GM21360 (cell line): ENCODE measurements around the gene ATP2B2.
"Not testable (repeated sequence)": the region's sequence is repeated elsewhere in the genome, so short reads cannot be mapped to it uniquely, and the experiment has no call there.

Source experiments
- ATAC-seq: cut with Tn5 transposase; IDR thresholded peaks from one replicate; pipeline ENCODE4 v1.9.1; 2021; ENCODE audit warnings: mild to moderate bottlenecking, moderate library complexity; ENCODE audit not compliant: unreplicated experiment

The ATP2B2 gene

DNA sequence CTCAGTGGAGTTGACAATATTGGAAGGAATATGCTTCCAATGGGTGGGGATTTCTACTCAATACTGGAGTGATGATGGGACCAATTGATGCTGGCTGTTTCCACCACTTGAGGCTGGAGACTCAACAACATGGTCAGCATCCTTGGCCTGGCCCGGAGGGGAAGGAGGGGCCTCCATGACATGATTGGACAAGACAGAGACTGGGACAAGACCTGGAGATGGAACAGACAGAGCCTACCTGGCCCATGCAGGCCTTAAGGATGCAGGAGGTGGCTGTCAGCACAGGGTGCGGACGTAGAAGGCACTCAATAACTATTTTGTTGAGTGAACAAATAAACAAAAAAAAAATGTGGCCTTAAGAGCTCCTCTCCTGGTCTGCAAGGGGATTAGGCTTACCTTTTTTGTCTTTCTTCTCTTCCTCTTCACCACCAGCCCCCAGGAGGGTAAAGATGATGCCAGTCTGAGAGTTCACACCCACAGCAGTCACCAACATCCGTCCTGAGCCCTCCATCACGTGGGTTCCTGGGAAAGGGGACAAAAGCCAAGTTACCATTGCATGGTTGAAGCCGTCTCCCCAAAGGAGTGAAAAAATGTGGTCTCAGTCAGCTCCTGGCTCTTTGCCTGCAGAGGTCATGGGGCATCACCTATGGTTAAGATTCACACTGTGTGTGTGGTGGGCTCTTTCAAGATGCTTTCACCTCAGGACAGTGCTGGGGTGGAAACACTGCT lies 117.3 kb downstream of the ATP2B2 start:
- no peak for ATAC-seq

DNA sequence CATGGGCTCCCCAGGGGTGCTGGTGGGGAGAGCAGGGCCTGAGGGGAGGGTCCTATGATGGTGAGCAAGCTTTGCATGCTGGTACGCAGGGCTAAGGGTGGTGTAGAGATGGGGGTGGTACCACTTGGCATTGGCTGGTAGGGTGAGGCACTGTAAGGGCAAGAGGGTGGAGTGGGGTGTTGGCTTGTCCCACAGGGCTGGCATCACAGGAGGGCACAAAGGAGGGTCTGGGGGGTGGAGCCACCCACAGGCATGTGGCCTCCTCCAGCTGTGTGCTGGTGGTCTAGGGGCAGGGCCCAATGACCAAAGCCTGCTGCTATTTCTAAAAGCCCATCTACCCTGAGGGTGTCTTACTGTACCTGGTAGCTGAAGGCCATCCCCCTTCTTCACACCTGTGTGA lies 119.3 kb downstream of the ATP2B2 start:
- no peak for ATAC-seq

DNA sequence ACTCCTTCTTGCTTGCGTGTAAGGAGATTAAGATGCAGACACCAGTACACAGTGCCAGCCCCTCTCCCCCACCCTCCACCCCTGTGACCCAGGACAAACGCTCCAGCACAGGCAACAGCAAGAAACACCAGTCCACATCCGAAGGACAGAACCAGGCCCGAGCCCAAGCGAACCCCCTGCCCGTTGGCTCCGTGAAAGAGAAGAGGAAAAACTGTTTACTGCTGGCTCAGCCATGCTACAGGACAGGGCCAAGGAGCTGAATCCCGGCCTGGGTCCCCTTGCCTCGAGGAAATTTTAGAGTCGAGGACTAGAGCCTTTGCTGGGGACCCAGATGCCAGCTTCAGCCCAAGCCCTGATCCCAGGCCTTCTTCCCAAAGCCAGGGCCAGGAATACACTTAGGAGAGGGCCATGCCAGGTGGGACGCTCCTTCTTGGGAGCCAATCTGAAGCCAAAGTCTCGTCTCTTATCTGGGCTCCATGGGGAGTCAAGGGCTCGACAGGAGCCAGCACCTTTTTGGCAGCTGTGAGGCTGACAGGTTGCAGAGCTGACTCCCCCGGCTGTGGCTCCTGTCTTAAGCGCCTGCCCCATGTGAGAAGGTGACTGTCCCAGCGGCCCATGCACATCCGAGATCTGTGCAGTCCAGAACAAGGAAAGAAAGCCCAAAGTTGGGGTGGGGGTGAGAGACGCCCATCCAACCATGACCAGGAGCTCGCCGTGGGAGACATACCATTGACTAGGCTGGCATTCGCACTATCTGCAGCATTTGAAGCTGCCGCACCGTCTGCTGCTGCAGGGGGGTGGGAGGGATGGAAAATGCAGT lies 120.6 kb downstream of the ATP2B2 start:
- no peak for ATAC-seq

DNA sequence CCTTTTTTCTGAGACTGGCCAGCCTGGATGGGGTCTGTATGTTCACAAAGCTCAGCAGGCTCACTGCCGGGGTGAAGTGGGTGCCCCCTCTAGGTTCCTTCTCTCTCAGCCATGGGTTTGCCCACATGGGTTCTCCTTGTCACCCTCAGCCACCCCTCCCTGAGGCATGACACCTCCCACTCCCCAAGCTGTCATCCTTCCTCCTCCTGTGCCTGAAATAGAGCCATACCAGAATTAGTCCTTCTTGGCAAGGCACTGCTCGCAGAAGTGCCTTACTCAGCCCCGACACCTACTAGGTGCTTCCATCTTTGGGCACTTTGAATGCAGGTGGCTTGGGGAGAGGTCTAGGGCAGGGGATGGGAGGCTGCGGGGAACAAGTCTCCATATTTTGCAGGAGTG lies 121.5 kb downstream of the ATP2B2 start:
- ATAC-seq: no peak

DNA sequence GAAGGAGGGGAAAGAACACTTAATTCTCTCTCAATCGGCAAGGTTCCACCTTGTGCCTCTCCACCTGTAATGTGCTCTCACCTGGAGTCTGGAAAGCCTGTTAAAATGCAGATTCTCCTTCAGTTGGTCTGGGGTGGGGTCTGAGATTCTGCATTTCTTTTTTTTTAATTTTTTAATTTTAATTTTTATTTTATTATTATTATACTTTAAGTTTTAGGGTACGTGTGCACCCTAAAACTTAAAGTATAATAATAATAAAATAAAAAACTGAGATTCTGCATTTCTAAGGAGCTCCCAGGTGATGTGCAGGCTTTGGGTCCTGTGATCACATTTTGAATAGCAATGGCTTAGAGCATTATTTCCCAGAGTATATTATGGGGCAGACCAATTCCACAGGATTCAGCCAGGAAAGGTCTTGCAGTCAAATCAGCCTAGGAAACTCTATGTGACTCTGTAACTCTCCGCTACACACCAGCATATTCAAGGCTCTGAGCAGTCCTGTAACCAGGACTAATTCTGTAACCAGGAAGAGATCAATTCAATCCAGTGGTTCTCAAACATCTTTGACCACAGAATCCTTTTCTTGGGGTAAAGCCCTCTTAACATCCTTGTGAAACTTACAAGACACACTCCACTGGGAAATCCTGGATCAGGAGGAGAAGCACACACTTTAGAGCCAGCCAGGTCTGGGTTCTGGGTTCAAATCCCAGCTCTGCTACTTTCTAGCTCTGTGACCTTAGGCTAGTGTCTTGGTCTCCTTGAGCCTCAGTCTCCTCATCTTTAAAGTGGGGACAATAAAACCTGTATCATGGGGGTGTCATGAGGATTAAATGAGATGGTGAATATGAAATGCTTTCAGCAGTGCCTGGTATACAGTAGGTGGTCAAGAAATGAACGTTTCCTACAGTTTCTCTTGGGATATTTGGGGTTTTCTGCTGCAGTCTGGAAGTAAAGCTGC lies 122.2 kb downstream of the ATP2B2 start:
- ATAC-seq: no peak

DNA sequence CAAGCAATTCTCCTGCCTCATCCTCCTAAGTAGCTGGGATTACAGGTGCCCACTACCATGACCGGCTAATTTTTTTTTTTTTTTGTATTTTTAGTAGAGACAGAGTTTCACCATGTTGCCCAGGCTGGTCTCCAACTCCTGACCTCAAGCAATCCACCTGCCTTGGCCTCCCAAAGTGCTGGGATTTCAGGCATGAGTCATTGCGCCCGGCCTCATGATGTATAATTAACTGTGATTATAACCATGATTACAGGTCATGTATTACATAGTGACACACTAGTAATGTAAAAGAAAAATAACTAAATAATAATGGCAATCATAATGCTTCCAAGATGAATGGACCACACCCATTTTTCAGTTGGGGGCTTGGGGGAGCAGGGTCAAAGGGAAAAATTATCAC lies 122.9 kb downstream of the ATP2B2 start:
- ATAC-seq: not testable (repeated sequence)

DNA sequence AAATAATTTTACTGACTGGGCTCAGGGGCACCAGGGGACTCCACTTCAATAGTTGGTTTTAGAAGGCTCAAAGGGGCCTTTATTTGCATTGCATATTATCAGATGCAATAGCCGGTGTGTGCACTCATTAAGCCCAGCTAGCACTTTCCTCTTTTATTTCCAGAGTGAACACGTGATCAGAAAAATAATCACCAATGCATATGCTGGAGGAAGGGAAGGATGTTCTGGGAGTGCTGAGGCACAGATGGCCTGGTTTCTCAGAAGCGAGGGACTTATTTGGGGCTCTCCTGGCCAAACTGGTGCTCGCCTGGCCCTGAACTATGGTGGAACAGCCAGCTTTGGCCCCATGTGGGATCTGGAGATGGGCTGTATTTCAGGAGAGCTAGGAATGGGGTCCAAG lies 124.0 kb downstream of the ATP2B2 start:
- ATAC-seq: no peak

DNA sequence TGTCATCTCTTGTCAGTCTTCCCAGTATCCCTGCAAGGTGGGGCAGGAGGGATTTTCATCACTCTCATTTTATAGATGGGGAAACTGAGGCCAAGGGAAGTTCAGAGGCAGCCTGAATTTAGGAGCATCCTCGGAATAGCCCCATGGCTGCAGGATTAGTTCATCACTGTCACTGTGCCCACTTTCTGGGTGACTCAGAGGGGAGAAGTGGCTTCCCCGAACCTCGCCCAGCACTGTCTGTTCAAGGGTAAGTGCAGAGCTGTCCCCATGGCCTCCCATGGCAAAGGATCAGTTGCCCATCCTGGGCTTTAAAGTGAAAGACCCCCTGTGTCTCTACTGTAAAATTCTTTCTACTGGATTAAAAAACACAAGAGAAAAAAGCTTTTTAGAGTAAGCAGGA lies 124.5 kb downstream of the ATP2B2 start:
- no peak for ATAC-seq

DNA sequence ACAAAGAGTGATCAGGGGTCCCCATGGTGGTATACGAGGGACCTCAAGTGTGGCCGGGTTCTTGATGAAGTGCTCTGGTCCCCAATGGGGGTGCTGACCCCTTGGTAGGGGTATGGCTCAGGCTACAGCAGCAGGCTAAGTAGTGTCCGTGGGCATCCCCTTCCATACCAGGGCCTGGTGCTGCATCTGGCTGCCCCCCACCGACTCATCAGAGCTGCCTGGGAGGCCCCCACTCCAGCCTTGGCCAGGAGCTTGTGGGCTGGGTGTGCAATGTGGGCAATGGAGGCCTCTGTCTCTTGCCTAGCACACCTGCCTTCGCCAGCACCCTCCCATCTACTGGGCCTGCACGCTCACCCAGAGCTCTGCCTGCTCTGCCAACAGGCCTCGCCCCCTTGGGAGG lies 125.4 kb downstream of the ATP2B2 start:
- no peak for ATAC-seq

DNA sequence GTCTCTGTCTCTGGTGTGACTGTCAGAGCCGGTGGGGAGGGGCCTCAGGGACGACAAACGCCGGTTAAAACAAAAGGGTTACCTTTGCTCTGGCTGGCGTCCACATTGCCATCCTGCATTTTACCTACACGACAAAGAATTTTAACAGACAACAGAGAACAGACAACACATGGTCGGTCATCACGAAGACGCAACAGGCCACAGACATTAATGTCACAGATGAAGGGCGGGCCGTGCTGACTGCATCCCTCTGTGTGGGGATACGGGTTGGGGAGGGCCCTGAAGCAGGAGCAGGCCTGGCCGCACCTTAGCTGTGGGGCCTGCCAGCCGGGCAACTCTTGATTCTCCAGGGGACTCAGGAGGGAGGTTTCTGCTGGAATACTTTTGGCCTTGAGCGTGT lies 126.2 kb downstream of the ATP2B2 start:
- no peak for ATAC-seq

DNA sequence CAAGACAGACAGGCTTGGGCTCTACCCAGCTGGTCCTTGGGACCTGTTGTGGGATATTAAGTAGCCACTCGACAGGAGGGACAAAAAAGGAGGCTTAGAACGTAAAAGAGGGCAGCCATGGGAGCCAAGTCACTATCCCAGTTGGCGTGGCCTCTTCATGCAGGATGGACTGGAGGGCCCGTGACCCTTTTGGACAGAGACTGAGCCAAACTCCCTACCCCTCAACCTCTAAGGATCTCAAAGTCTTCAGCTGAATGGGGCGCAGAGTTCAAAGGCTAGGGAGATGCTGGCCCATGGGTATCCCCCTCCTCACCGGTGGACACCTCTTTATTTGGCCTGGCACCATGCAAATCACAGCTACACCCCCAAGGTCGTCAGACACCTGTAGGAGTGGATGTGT lies 126.6 kb downstream of the ATP2B2 start:
- no peak for ATAC-seq

DNA sequence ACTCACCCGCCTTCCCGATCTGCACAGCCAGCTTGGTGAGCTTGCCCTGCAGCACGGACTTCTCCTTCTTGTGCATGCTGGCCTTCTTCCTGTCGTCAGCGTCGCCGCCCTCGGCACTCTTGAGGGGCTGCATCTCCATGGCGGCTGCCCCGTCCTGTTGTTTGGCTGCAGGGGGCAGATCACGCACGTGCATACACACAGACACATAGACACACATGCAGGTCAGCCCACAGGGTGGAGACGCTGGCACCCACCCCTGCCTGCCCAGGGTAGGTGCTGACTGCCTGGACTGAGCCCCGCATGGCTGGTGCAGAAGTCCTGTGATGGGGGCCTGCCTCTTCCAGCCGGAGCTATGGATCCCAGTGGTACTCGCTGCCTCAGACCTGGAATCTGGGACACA lies 127.1 kb downstream of the ATP2B2 start:
- ATAC-seq: no peak

DNA sequence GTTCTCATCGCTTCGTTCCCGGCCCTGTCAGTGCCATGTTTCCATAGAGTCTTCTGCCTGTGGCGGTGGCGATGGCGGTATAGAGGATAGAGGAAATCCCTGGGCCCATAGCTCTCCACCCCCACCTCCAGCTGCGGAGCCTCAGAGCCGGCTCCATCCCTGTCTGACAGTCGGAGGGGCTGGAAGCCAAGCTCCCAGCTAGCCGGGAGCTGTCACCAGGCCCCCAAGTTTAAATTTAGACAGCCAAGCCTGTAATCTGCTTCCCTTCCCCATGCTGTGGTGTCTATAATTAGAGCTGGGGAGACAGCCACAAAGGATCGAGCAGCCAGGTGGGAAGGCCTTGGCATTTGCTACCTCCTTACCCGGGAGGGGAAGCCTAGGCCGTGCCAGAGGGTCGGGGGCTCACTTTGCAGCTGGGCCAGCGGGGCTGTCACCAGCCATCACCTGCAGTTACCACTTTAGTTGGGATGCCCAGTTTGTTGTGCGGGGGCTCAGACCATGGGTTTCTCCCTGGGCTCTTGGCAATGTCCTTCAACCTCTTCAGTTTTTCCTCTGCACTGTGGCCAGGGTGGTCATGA lies 128.1 kb downstream of the ATP2B2 start:
- no peak for ATAC-seq

DNA sequence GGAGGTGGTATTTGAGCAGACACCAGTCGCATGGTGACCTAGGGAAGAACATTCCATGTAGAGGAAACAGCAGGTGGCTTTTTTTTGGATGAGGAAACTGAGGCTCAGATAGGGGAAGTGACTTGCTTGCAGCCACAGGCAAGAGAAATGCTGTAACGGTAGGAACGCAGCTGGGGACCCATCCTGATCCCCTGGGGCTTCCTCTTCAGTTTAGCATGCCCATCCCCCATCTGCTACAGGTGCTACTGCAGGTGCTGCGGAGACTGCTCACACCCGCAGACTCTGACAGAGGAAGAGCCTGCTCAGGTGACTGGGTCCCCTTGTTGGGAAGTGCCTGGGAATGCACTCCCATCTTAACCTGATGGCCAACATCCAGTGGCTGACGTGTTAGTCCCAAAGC lies 129.0 kb downstream of the ATP2B2 start:
- ATAC-seq: no peak

DNA sequence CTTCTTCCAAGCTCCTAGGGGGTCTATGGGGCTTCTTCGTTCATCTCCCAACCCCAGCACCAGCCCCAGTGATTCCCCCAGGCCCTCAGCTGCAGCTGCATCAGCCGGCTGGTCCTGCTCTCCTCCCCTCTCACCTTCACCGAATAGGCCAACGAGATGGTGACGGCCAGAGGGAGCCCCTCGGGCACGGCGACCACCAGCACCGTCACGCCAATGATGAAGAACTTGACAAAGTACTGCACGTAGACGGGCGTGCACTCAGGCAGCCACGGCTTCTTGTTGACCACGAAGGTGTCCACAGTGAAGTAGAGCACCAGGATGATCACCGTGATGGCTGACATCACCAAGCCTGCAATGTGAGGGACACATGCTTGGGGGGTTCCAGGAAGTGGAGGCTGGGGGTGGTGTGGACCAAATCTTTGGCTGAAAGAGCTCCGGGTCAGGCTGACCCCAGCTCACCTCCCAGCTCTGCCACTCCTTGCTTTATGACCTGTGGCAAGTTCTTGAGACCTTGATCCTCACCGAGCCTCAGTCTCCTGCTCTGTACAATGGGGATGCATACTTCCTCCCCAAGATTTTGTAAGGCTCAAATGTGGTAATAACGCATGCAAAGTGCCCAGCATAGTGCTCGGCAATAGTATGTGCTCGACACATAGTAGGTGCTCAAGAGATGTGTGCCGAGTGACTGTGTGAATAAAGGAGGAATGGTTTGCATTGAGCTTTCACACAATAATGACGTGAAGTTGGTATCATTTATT lies 129.9 kb downstream of the ATP2B2 start:
- no peak for ATAC-seq

DNA sequence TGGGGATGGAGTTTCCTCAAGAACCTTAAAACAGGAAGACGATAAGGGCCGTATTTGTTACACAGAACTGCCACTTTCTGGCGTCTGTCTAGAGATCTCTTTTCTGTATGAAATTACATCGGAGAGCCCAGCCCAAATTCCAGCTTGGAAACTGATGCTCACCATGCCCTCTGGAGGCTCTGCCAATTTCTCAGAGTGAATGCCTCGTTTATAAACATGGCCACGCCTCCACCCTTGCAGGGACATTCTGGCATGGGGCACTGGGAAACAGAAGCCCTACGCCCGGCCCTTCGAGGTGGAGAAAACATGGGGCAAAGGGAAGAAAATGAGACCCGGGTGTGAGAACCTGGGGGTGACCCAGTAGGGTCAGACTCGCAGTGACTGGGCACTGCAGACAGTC lies 131.1 kb downstream of the ATP2B2 start:
- no peak for ATAC-seq

DNA sequence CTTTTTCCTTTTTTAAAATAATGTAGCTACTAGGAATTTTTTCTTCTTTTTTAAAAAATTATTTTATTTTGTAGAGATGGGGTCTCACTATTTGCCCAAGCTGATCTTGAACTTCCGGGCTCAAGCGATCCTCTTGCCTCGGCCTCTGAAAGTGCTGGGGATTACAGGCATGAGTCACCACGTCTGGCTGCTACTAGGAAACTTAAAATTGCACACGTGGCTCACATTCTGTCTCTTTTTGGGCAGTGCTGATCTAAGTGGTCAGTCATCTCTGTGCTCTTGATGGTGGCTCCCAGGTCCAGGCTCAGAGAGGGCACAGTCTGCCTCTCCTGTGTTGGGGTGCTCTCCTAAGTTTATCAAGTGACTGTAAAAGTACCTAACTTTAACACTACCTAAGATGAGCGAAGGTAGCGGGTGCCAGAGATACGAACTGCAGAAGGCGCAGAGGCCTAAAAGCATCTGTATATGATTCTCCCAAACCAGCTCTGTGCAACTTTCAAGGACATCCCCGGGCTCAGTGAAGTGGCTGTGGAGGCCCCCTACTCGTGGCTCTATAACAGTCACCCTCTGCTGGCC lies 131.6 kb downstream of the ATP2B2 start:
- ATAC-seq: no peak

DNA sequence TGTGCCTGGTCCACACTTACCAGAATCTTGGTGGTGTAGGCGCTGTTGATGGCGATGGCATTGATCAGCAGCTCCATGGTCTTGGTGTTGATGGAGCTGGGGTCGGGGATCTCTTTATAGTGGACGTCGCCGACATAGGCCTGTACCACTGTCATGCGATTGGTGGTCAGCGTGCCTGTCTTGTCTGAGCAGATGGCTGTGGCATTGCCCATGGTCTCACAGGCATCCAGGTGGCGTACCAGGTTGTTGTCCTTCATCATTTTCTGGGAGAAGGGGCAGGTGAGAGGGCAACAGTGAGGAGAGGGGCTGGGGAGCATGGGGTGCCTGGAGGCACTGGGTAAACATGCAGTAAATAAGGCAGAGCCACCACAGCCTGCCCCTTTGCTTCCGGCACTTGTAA lies 133.6 kb downstream of the ATP2B2 start:
- ATAC-seq: no peak

DNA sequence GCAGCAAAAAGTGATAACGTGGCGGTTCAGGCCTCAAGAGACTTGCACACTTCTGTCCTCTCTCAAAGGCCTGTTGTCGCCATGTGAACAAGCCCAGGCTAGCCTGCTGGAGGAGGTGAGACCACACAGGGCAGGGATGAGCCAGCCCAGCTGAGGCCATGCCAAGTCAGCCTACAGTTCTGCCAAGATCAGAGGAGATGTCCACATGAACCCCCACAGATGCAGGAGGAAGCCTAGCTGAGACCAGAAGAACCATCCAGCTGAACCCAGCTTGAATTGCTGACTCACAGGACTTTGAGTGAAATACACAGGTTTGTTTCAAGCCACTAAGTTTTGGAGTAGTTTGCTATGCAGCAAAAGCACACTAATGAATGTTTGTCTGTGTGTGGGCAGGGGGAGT lies 134.2 kb downstream of the ATP2B2 start:
- ATAC-seq: no peak

DNA sequence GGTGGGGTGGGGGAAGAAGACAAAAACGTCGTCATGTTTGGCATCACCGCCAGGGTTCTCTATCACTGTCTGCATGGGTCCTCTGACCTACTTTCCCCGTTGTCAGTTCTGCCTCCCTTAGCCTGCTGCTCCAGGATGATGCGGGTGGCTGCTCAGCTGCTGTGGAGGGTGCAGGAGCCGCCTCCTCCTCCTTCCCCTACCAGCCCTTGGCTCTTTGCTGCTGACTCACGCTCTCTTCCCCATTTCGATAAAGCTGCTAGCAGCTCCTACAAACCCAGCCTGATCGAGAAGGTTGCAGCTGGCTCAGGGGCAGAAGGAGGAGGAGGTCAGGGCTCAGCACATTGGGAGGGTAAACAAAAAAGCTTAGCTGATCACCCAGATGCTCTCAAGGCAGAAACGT lies 135.0 kb downstream of the ATP2B2 start:
- ATAC-seq: no peak
